Kidney (tissue), 14 donors: ENCODE measurements around the gene POMGNT2. TPM values are rescaled to one million over a fixed set of nuclear protein-coding genes. Genes with fewer than 3 reads are reported as not detected.

Source experiments
- DNase-seq, 5 donors: peaks; one replicate each; pipeline ENCODE4 v3.0.0-alpha.2; 2013 to 2020
- FAIRE-seq: peaks from 2 replicates; lab custom pipeline; 2012; peaks lifted over from hg19 to GRCh38; lab: Jason Lieb, UNC
- H3K27ac ChIP-seq, 2 donors: one replicate each; pipeline ENCODE4 v1.7.0; 2013; ENCODE audit warnings: low read depth in 2 of 2, low read length in 2 of 2, inconsistent platforms in 1 of 2
- H3K27me3 ChIP-seq: one replicate; pipeline ENCODE4 v1.7.1; 2013; ENCODE audit warnings: low read length, inconsistent platforms; ENCODE audit not compliant: control insufficient read depth, insufficient read depth
- H3K36me3 ChIP-seq, 3 donors: one replicate each; pipeline versions ENCODE4 v1.7.0 to v1.7.1; 2013; ENCODE audit warnings: low read length in 3 of 3, control low read depth in 1 of 3, inconsistent platforms in 1 of 3; ENCODE audit not compliant: insufficient read depth in 3 of 3, control insufficient read depth in 2 of 3
- H3K4me1 ChIP-seq, 3 donors: one replicate each; pipeline versions ENCODE4 v1.7.0 to v1.7.1; 2013; ENCODE audit warnings: low read length in 3 of 3, inconsistent platforms in 1 of 3, low read depth in 1 of 3; ENCODE audit not compliant: control insufficient read depth in 2 of 3, insufficient read depth in 2 of 3
- H3K4me3 ChIP-seq, 3 donors: one replicate each; pipeline versions ENCODE4 v1.7.0 to v1.8.1; 2013; ENCODE audit warnings: low read length in 3 of 3, control low read depth in 1 of 3, inconsistent platforms in 1 of 3
- H3K9ac ChIP-seq, 3 donors: one replicate each; pipeline versions ENCODE4 v1.7.0 to v1.7.1; 2013; ENCODE audit warnings: low read length in 3 of 3, control low read depth in 1 of 3, inconsistent platforms in 1 of 3
- H3K9me3 ChIP-seq, 3 donors: one replicate each; pipeline versions ENCODE4 v1.7.0 to v1.7.1; 2013; ENCODE audit warnings: low read length in 3 of 3, control low read depth in 1 of 3, inconsistent platforms in 1 of 3; ENCODE audit not compliant: control insufficient read depth in 2 of 3, insufficient read depth in 1 of 3
- intact Hi-C: fragments of 100-400 bp; cut with DNase I; formaldehyde crosslinking; loops from one replicate; pipeline ENCODE4 v1.11.1; 2022
- polyA plus RNA-seq: library from polyadenylated mRNA; stranded (reverse); fragments of 350-450 nt; fragmentation: Illumina TruSeq; extraction: RNeasy Lipid Tissue Mini Kit (QIAGEN cat#74804); gene quantifications from one replicate; pipeline ENCODE4 v1.2.3, GENCODE V29; 2014; ENCODE audit warnings: low read depth, low replicate concordance; ENCODE audit not compliant: insufficient read depth
- total RNA-seq: library from RNA; stranded (reverse); fragmentation: NEBNext Ultra II Directional; extraction: Animal tissue kit (Norgen Biotek cat#: 25700); gene quantifications from one replicate; pipeline ENCODE4 v1.2.1, GENCODE V29; 2021
- TF ChIP-seq, protein P1 (sequence below): IDR thresholded peaks from 3 replicates; pipeline ENCODE4 v1.5.1; 2012; ENCODE audit warnings: mild to moderate bottlenecking, moderate library complexity, borderline replicate concordance; ENCODE audit not compliant: insufficient read depth; ENCODE audit errors: extremely low read depth
- donor health status: control.
- donor health status: control.
- donor health status: control.
- donor health status: control.
- donor health status: control.
- donor health status: DM: yes; HTN: yes; CAD: no.
- donor health status: Normal renal cell carcinoma (clear cell type).

Gene POMGNT2
- total and polyA plus RNA-seq, 2 donors from 2014 or later, result 15.4 to 16.0 TPM

DNA sequence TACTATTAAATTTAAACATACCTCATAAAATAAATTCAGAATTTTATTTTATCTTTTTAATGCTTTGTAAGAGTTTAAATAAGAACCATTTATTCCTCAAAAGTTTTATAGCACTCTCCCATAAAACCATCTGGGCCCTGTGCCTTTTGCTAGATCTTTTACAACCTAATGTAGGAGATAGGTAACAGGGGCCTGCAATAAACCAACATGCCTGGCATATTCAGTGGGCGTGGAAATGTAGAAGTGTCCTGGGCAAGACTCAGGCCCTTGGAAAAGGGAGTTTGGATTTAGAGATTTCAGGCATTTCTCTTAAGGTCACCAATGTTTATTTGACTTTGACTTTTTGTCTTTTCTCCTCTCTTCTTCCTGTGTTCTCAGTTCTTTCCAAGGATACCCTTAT is 46.4 kb downstream of the POMGNT2 start:
- H3K4me1 ChIP-seq, result no peaks in the 10 kb centered on the region
- intact Hi-C loops, result no loop called here
- no peak for DNase-seq
- TF ChIP-seq, protein P1, sequence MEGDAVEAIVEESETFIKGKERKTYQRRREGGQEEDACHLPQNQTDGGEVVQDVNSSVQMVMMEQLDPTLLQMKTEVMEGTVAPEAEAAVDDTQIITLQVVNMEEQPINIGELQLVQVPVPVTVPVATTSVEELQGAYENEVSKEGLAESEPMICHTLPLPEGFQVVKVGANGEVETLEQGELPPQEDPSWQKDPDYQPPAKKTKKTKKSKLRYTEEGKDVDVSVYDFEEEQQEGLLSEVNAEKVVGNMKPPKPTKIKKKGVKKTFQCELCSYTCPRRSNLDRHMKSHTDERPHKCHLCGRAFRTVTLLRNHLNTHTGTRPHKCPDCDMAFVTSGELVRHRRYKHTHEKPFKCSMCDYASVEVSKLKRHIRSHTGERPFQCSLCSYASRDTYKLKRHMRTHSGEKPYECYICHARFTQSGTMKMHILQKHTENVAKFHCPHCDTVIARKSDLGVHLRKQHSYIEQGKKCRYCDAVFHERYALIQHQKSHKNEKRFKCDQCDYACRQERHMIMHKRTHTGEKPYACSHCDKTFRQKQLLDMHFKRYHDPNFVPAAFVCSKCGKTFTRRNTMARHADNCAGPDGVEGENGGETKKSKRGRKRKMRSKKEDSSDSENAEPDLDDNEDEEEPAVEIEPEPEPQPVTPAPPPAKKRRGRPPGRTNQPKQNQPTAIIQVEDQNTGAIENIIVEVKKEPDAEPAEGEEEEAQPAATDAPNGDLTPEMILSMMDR, result no peak
- no peaks in the 10 kb centered on the region for H3K27me3 ChIP-seq
- H3K27ac ChIP-seq, result no peak overlapping the region
- FAIRE-seq, result no peak
- H3K36me3 ChIP-seq, result no peaks in the 10 kb centered on the region
- H3K4me3 ChIP-seq, result no peak overlapping the region
- H3K9me3 ChIP-seq, result no peaks in the 10 kb centered on the region
- H3K9ac ChIP-seq, result no peak overlapping the region

GRCh38 chr3:43055806-43056770 is 49.8 kb downstream of the POMGNT2 start:
- no peak for DNase-seq
- no peak overlapping the region for H3K9ac ChIP-seq

GRCh38 chr3:43055393-43055792 is 50.5 kb downstream of the POMGNT2 start:
- no peak overlapping the region for H3K9ac ChIP-seq
- H3K27ac ChIP-seq, result no peak overlapping the region
- H3K9me3 ChIP-seq, result peaks cover 0 to 6% (median 0%) of the 10 kb centered on the region in 3 donors
- FAIRE-seq (no peak), DNase-seq (no peak)
- H3K27me3 ChIP-seq, result no peaks in the 10 kb centered on the region
- no peaks in the 10 kb centered on the region for H3K36me3 ChIP-seq
- intact Hi-C loops, result no loop called here
- H3K4me1 ChIP-seq, result no peaks in the 10 kb centered on the region
- TF ChIP-seq, protein P1, result no peak
- no peak overlapping the region for H3K4me3 ChIP-seq

More at GRCh38 chr3:43055806-43056770, 49.8 kb downstream of the POMGNT2 start:
- no peak for FAIRE-seq
- no peaks in the 10 kb centered on the region for H3K27me3 ChIP-seq
- TF ChIP-seq, protein P1, result no peak
- intact Hi-C loops, result no loop called here
- no peaks in the 10 kb centered on the region for H3K4me1 ChIP-seq
- no peak overlapping the region for H3K4me3 ChIP-seq
- H3K36me3 ChIP-seq, result no peaks in the 10 kb centered on the region
- H3K27ac ChIP-seq, result no peak overlapping the region
- H3K9me3 ChIP-seq, result peaks cover 0 to 6% (median 0%) of the 10 kb centered on the region in 3 donors
